Measurements from ENCODE around the gene SYT1. TPM values are rescaled to one million over a fixed set of nuclear protein-coding genes. Genes with fewer than 3 reads are reported as not detected.

SYT1 gene
- total and polyA plus RNA-seq, 2 donors (not counting 3 experiments of a cell fraction or from before 2014, with no cell fraction given), result 3.2 to 15.3 TPM

- TF ChIP-seq GATA2 (IDR thresholded peaks at IDR 0.05; ENCODE audit: insufficient read depth, insufficient read length, low read depth, low read length) (no peak), MYC (IDR thresholded peaks at IDR 0.05; ENCODE audit: low read depth, low read length) (no peak), FOS (IDR thresholded peaks at IDR 0.05; ENCODE audit: borderline replicate concordance, insufficient read depth, low read length) (no peak), CTCF (IDR thresholded peaks at IDR 0.05; ENCODE audit: extremely low read depth in 1 of 2, insufficient read depth in 1 of 2, low read depth in 1 of 2, low read length in 2 of 2) (no peak), EZH2 (IDR thresholded peaks at IDR 0.05; ENCODE audit: borderline replicate concordance, low read depth, low read length, severe bottlenecking) (no peak), JUN (IDR thresholded peaks at IDR 0.05; ENCODE audit: borderline replicate concordance, insufficient read depth, insufficient read length, low read depth) (no peak), POLR2AphosphoS5 (IDR thresholded peaks at IDR 0.05; ENCODE audit: insufficient read depth, low read depth, low read length) (no peak), MAX (IDR thresholded peaks at IDR 0.05; ENCODE audit: insufficient read depth, insufficient read length) (no peak), POLR2A (IDR thresholded peaks at IDR 0.05; ENCODE audit: low read depth, low read length) (no peak)
- ChIA-PET POLR2A (no interaction called here), CTCF (interaction anchor here (1.0 to 1.2 kb wide), 2 partner anchors 20 to 32 kb away, joined by 3 read pairs; no protein-coding TSS in a partner anchor)
- Histone ChIP-seq H3K36me3 (ENCODE audit: control insufficient read depth in 2 of 2, extremely low read depth in 1 of 2, insufficient read depth in 2 of 2, low read length in 2 of 2) (no peaks in the 10 kb centered on the region), H2AFZ (ENCODE audit: low read depth, low read length) (no peak overlapping the region), H4K20me1 (replicated peaks; ENCODE audit: control insufficient read depth, extremely low read depth, insufficient read depth, low read length) (no peaks in the 10 kb centered on the region), H3K9me1 (replicated peaks; ENCODE audit: control insufficient read depth, extremely low read depth, insufficient read depth, low read length) (no peaks in the 10 kb centered on the region), H3K4me1 (ENCODE audit: control insufficient read depth, extremely low read depth, insufficient read depth, low read length) (no peaks in the 10 kb centered on the region), H3K9ac (replicated peaks; ENCODE audit: extremely low read depth, insufficient read depth, low read length) (no peak overlapping the region), H3K27ac (ENCODE audit: insufficient read depth, low read depth, low read length) (no peak overlapping the region), H3K9me3 (replicated peaks; ENCODE audit: control insufficient read depth, insufficient read depth, low read length) (no peaks in the 10 kb centered on the region), H3K79me2 (ENCODE audit: control insufficient read depth, insufficient read depth, low read length) (no peaks in the 10 kb centered on the region), H3K27me3 (ENCODE audit: control insufficient read depth in 2 of 2, insufficient read depth in 2 of 2, low read length in 2 of 2) (no peaks in the 10 kb centered on the region), H3K4me2 (ENCODE audit: insufficient read depth, low read length) (no peak overlapping the region), H3K4me3 (replicated peaks in 1 of 3; ENCODE audit: insufficient read depth in 1 of 3, low read depth in 1 of 3, low read length in 3 of 3) (no peak overlapping the region)
- DNase-seq (ENCODE audit: low read depth, low spot score), result no peak
- BruUV-seq (replicated peaks), result no TSS peak
- no peak for FAIRE-seq
- intact Hi-C loops (cut with micrococcal nuclease), result no loop called here
- dilution Hi-C loops (cut with MboI; ENCODE audit: extremely low pct_ligation_motif_present, low sequenced_read_pairs), result no loop called here
These were observed 362.5 kb downstream of the SYT1 start for GRCh38 chr12:79227091-79227490.

Measured in endothelial cell of umbilical vein (primary cell).